ENCODE data around the gene PPP2R1A. TPM values are rescaled to one million over a fixed set of nuclear protein-coding genes. Genes with fewer than 3 reads are reported as not detected.

PPP2R1A gene
- total RNA-seq, 1 donor from 2014 or later: 154 TPM

DNA sequence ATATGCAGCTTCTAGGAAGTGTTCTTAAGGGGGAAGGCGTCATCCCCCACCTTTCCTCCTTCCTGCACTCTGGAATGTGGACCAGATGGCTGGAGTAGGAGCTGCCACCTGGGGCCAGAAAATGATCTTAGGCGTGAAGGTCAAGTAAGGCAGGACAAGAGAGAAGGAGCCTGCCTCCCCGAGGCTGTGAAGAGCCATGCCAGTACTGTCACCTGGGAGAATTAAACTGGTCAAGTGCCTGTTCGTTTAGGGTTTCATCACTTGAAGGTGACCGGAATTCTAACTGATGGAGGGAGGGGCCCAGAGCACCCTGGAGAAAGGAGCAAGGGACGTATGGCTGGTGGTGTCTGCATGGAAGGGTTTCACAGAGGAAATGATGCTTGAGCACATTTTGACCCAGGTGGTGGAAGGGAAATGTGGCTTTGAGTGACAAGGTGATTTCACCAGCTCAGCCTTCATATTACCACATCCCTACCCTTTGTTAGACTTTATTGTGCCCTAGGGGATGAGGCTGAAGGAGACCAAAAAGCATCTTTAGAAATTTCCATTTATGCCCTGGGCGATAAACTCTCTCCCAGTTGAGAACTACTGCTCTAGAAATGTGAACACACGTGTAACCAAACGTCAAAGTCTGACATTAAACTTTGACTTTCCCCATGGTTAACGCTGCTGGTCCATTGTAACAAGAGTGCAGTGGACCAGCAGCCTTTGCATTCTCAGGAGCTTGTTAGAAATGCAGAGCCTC, 37.5 kb downstream of the PPP2R1A start:
- H3K9me3 ChIP-seq: no peaks in the 10 kb centered on the region
- no peak for ATAC-seq
- no peaks in the 10 kb centered on the region for H3K27me3 ChIP-seq (ENCODE audit: low read depth)
- peaks cover 67% of the 10 kb centered on the region for H3K36me3 ChIP-seq
- no peak overlapping the region for H3K27ac ChIP-seq
- TF ChIP-seq, protein P1, sequence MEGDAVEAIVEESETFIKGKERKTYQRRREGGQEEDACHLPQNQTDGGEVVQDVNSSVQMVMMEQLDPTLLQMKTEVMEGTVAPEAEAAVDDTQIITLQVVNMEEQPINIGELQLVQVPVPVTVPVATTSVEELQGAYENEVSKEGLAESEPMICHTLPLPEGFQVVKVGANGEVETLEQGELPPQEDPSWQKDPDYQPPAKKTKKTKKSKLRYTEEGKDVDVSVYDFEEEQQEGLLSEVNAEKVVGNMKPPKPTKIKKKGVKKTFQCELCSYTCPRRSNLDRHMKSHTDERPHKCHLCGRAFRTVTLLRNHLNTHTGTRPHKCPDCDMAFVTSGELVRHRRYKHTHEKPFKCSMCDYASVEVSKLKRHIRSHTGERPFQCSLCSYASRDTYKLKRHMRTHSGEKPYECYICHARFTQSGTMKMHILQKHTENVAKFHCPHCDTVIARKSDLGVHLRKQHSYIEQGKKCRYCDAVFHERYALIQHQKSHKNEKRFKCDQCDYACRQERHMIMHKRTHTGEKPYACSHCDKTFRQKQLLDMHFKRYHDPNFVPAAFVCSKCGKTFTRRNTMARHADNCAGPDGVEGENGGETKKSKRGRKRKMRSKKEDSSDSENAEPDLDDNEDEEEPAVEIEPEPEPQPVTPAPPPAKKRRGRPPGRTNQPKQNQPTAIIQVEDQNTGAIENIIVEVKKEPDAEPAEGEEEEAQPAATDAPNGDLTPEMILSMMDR (IDR thresholded peaks at IDR 0.05): no peak
- no peaks in the 10 kb centered on the region for H3K4me1 ChIP-seq
- intact Hi-C loops (cut with DNase I): no loop called here
- H3K4me3 ChIP-seq: no peak overlapping the region
- DNase-seq: no peak

DNA sequence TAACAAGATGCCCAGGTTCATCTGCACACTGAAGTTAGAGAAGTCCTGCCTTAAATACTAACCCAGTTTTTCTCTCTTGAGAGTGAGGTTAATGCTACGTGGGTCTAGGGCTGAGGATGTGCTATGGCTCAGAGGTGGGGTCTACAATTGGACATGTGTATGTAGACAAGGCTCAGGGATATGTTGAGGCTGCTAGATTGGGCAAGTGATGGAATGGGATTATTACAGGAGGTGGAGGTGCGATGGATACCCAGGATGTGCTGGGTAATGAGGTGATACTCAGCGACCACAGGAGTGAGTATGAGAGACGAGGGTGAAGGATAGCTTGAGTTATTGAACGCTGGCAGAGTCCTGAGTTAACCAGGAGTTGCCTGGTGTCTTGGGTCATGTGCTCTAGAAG, 38.1 kb downstream of the PPP2R1A start:
- H3K4me3 ChIP-seq: no peak overlapping the region
- H3K4me1 ChIP-seq: no peaks in the 10 kb centered on the region
- TF ChIP-seq, protein P1 (IDR thresholded peaks at IDR 0.05): no peak
- DNase-seq: no peak
- H3K27ac ChIP-seq: no peak overlapping the region
- no peaks in the 10 kb centered on the region for H3K9me3 ChIP-seq
- intact Hi-C loops (cut with DNase I): no loop called here
- H3K36me3 ChIP-seq: peaks cover 61% of the 10 kb centered on the region
- no peak for ATAC-seq
- no peaks in the 10 kb centered on the region for H3K27me3 ChIP-seq (ENCODE audit: low read depth)

DNA sequence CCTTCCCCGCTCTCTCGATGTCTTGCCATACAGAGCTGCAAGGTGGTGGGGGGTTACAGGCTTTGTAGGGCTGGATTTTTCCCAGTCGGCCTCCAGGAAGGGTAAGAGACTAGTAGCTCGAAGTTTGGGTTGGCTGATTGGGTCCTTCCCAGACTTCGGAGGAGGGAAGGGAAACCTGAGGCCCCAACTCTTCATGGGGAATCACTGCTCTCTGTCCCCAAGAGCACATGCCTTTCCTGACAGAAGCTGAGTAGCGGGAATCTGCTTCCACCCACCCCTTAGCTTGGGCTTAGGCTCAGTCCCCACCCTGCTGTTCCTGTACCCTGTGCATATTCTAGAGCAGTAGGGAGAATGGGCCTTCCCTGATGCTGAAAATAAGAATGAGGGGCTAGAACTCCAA, 39.7 kb downstream of the PPP2R1A start:
- H3K4me1 ChIP-seq: no peaks in the 10 kb centered on the region
- TF ChIP-seq, protein P1 (IDR thresholded peaks at IDR 0.05): no peak
- ATAC-seq (no peak), DNase-seq (no peak)
- H3K27me3 ChIP-seq (ENCODE audit: low read depth): no peaks in the 10 kb centered on the region
- H3K27ac ChIP-seq: no peak overlapping the region
- no peaks in the 10 kb centered on the region for H3K9me3 ChIP-seq
- no peak overlapping the region for H3K4me3 ChIP-seq
- peaks cover 46% of the 10 kb centered on the region for H3K36me3 ChIP-seq
- intact Hi-C loops (cut with DNase I): no loop called here

DNA sequence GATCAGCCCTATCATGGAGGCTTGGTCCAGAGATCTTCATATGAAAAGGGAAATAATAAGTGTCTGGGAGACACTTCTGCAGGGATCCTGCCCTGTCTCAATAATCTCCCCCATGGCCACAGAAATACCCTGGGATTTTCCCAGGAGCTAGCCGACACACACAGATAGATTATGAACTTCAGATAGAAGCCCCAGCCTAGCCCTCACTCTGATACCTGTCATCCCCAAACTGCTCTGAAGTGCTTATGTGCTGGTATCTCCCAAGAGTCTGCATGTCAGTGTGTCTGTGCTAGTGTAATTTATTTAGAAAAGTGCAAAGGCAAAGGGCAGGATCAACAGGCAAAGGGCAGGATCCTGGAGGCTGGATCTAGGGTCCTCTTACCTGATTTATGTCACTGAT, 40.8 kb downstream of the PPP2R1A start:
- H3K36me3 ChIP-seq: peaks cover 34% of the 10 kb centered on the region
- intact Hi-C loops (cut with DNase I): loop anchor here (10.0 kb wide), 1 partner anchor 96 kb away; the partner anchor contains the start of gene ZNF616
- ATAC-seq: no peak
- H3K27ac ChIP-seq: no peak overlapping the region
- no peak for DNase-seq
- no peaks in the 10 kb centered on the region for H3K27me3 ChIP-seq (ENCODE audit: low read depth)
- H3K9me3 ChIP-seq: no peaks in the 10 kb centered on the region
- H3K4me3 ChIP-seq: no peak overlapping the region
- TF ChIP-seq, protein P1 (IDR thresholded peaks at IDR 0.05): no peak
- H3K4me1 ChIP-seq: no peaks in the 10 kb centered on the region

DNA sequence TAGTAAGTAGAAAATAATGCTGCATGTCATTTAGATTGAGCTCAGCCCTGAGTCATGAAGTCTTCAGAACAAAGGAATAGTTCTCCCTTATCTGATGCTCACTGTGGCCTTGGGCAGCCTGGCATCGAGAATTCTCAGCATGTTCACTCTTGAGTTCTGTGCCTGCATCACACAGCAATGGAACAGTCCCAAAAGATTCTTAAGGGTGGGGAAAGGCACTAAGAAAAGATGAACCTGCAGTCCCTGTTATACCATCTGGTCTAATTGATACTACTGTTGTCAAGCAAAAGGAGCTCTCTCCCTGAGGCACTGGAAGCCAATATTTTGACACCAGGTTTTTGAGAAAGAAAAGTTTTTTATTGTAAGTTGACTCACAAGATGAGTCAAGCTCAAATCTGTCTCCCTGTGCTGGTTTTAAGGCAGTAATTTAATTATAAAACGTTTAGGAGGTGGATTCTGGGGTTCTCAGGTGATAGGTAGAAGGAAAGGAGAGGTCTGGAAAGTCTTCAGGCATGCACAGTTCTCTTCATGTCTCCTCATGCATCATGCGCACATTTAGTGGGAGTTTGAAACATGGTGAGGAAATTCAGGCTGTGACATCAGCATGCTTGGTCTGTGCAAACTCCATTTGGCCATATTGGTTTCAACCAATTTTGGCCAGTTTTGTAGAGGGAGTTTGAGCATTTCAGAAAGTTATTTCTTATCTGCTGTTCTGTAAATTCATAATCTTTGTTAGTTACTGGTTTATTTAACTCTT, 41.5 kb downstream of the PPP2R1A start:
- H3K36me3 ChIP-seq: peaks cover 28% of the 10 kb centered on the region
- no peaks in the 10 kb centered on the region for H3K9me3 ChIP-seq
- no peak overlapping the region for H3K4me3 ChIP-seq
- no peaks in the 10 kb centered on the region for H3K4me1 ChIP-seq
- TF ChIP-seq, protein P1 (IDR thresholded peaks at IDR 0.05): no peak
- ATAC-seq (no peak), DNase-seq (no peak)
- intact Hi-C loops (cut with DNase I): loop anchor here (10.0 kb wide), 1 partner anchor 97 kb away; the partner anchor contains the start of gene ZNF616
- H3K27me3 ChIP-seq (ENCODE audit: low read depth): no peaks in the 10 kb centered on the region
- H3K27ac ChIP-seq: no peak overlapping the region

Data from lower lobe of right lung (tissue), 2 donors.